GM10847 (cell line): ENCODE data around the gene CCNB2.

ENCODE experiments used
- POLR2A ChIP-seq: IDR thresholded peaks from 2 replicates; pipeline ENCODE4 v1.6.1; 2011; ENCODE audit not compliant: insufficient read length; ENCODE audit errors: extremely low read depth

The CCNB2 gene

DNA sequence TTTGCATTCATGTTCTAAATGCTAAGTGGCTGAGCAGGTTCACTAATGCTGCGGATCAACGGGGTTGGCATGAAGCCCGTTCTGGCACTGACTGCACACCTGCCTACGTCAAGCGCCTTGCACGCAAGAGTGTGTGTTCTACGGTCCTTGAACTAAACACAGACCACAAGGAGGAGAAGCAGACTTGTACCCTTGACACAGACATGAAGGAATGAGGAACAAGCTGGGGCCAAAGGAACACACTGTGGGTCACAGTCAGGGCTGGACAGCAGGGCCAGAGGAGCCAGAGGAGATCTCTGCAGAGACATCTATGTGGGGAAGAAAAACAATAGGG, 53.7 kb downstream of the CCNB2 start:
- TF ChIP-seq POLR2A, result no peak

DNA sequence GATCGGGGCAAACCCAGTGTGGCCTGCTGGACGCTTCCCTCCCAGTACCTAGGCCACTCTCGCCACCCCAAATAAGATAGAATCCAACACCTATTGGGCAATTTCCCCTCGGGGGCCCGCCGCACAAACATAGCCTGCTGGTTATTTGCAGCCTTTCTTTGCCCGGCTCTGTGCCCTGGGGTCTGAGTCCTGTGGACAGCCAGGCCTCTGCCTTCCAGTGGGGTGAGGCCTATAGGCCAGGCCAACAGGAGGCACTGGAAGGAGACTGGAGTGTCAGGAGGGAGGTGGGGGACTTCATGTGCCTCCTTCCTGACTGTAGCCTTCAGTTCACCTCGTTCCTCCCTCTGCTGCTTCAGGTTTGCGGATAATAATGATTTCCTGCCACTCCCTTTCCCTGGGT, 54.3 kb downstream of the CCNB2 start:
- no peak for TF ChIP-seq POLR2A

DNA sequence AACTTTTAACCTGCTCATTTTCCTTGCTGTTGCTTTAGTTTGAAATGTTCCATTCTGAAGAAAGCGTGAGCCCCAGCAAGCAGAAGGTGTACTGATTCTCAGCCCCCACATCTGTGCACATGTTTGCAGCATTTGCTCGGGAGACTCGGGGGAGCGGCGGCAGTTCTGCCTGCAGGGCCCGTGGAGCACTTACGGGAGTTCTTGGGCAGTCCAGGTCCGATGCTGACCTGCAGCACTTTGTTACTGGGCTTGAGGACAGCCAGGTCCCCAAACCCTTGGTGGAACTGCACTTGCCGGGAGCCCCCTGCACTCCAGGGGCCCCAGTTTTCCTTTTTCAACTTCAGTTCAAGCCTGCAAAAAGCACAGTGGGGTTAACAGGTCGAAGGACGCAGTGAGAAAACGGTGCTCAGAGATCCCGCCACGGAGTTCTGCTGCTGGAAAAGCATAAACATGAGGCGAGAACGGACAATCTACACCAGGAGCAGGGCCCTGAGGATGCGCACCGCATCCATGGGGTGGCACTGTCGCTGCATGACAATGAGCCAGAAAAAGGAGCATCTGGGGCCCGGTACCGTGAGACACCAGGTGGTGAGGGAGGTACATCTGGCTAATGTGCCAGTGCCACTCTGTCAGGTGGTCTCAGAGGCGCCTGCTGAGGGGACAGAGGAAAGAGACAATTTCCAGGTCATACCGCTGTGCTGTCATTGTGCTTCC, 56.1 kb downstream of the CCNB2 start:
- no peak for TF ChIP-seq POLR2A

GRCh38 chr15:59165726-59166125, 60.8 kb downstream of the CCNB2 start:
- TF ChIP-seq POLR2A, result no peak

GRCh38 chr15:59166166-59166565, 61.2 kb downstream of the CCNB2 start:
- TF ChIP-seq POLR2A, result no peak

DNA sequence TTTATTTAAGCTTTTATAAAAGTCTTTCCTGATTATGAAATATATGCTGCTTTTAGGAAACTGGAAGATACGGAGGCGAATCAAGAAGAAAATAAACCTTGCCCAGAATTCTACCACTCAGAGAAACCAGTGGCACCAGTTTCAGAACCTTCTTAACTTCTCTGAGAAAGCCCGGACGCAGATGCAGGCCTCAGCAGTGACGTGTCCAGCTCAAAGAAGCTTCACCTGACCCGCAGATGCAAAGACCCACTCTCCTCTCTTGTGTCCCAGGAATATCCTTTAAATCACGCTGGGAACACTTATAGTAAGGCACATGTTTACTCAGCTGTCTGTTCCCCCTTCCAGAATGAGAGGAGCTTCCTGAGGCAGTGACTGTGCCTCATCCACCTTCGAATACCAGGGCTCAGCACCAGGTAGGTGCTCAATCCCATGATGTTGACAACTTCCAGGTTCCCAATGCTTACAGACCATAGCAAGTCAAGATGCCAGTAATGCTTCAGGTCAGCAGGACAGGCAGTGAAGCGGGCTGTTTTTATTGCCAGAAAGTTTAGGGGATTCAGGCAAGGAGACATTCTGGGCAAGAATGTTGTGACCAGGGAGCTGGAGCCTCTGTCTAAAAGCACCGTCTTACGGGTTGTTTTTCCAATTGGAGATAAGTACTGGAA, 61.8 kb downstream of the CCNB2 start:
- no peak for TF ChIP-seq POLR2A

DNA sequence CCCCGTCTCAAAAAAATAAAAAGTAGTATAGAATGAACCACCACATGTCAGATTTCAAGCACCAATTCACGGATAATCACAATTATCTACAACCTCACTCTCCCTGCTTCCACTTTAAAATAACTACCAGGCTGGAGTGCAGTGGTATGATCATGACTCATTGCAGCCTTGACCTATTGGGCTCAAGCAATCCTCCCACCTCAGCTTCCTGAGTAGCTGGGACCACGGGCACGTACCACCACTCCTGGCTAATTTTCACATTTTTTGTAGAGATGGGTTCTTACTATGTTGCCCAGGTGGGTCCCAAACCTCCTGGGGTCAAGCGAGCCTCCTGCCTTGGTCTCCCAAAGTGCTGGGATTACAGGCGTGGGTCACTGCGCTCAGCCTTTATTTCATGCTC, 63.6 kb downstream of the CCNB2 start:
- no peak for TF ChIP-seq POLR2A

DNA sequence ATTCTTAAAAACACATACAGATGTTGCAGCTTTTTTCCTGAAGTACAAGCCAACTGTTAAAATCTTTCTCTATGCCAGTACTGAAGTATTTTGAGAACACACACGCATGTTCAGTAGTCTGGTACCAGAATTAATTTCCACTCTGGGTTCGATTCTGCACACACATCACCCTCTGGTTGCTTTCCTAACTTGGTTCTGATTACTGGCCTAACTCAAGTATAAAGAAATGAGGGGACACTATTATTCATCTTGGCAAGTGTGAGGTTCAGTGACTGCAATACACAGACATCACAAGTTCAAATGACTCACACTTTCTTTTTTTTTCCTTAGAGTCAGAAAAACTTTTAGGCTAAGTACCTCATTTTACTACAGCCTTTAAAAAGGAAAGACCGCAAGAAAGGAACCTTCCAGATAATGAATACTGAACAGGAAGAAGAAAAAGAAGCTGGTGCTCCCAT, 64.3 kb downstream of the CCNB2 start:
- TF ChIP-seq POLR2A, result no peak

- no peak for TF ChIP-seq POLR2A
Measured at GRCh38 chr15:59170295-59171066, 65.5 kb downstream of the CCNB2 start.

- no peak for TF ChIP-seq POLR2A
Measured at GRCh38 chr15:59171067-59171397, 66.1 kb downstream of the CCNB2 start.

GRCh38 chr15:59172289-59172901, 67.4 kb downstream of the CCNB2 start:
- TF ChIP-seq POLR2A, result no peak

GRCh38 chr15:59173194-59173593, 68.2 kb downstream of the CCNB2 start:
- no peak for TF ChIP-seq POLR2A

- no peak for TF ChIP-seq POLR2A
Measured at GRCh38 chr15:59174151-59174834, 69.3 kb downstream of the CCNB2 start.
